ENCODE measurements around the gene FGF19.

- TF ChIP-seq CTCF (conservative IDR thresholded peaks at IDR 0.05; ENCODE audit: low read length) = no peak
- no peak for TF ChIP-seq EZH2phosphoT487 (IDR thresholded peaks at IDR 0.05; ENCODE audit: borderline replicate concordance, low read depth, low read length)
These were observed 25.4 kb upstream of the FGF19 start for GRCh38 chr11:69729252-69729651.

Data from OCI-LY7 (cell line).